Skeletal muscle tissue (tissue), 4 donors: ENCODE data around the gene TTLL1. TPM values are rescaled to one million over a fixed set of nuclear protein-coding genes. Genes with fewer than 3 reads are reported as not detected.

Experiments
- H3K27ac ChIP-seq: one replicate; pipeline ENCODE4 v1.7.0; 2013; ENCODE audit warnings: mild to moderate bottlenecking, low read depth, low read length, inconsistent platforms
- H3K27me3 ChIP-seq, 3 donors: one replicate each; pipeline ENCODE4 v1.7.0; 2013; ENCODE audit warnings: low read length in 3 of 3; ENCODE audit not compliant: control insufficient read depth in 3 of 3, insufficient read depth in 3 of 3
- H3K36me3 ChIP-seq, 3 donors: one replicate each; pipeline ENCODE4 v1.7.0; 2013; ENCODE audit warnings: low read length in 3 of 3; ENCODE audit not compliant: control insufficient read depth in 3 of 3, insufficient read depth in 3 of 3
- H3K4me1 ChIP-seq, 3 donors: one replicate each; pipeline ENCODE4 v1.7.0; 2013; ENCODE audit warnings: low read length in 3 of 3, mild to moderate bottlenecking in 3 of 3; ENCODE audit not compliant: control insufficient read depth in 3 of 3, insufficient read depth in 3 of 3
- H3K4me3 ChIP-seq, 3 donors: one replicate each; pipeline ENCODE4 v1.7.0; 2013; ENCODE audit warnings: low read length in 3 of 3
- H3K9ac ChIP-seq, 3 donors: one replicate each; pipeline ENCODE4 v1.7.0; 2013; ENCODE audit warnings: low read length in 3 of 3, mild to moderate bottlenecking in 3 of 3, moderate library complexity in 2 of 3, low read depth in 1 of 3
- H3K9me3 ChIP-seq, 3 donors: one replicate each; pipeline ENCODE4 v1.7.0; 2013; ENCODE audit warnings: low read length in 3 of 3; ENCODE audit not compliant: control insufficient read depth in 3 of 3
- total RNA-seq: library from RNA; depleted of rRNA; stranded (reverse); fragments of >200 nt; gene quantifications from one replicate; pipeline ENCODE4 v1.2.3, GENCODE V29; 2014
- donor health status: Osteomylitis.

TTLL1 gene
- total RNA-seq, 1 donor from 2014 or later: 8.9 TPM

- Histone ChIP-seq H3K4me3 (no peak overlapping the region), H3K9me3 (no peaks in the 10 kb centered on the region), H3K27ac (no peak overlapping the region), H3K9ac (no peak overlapping the region), H3K36me3 (peaks cover 0 to 2% (median 0%) of the 10 kb centered on the region in 3 donors), H3K4me1 (no peaks in the 10 kb centered on the region), H3K27me3 (no peaks in the 10 kb centered on the region)
These were observed 10.7 kb downstream of the TTLL1 start for GRCh38 chr22:43078522-43078921.

- Histone ChIP-seq H3K36me3 (peaks cover 0 to 2% (median 0%) of the 10 kb centered on the region in 3 donors), H3K4me1 (no peaks in the 10 kb centered on the region), H3K27me3 (no peaks in the 10 kb centered on the region), H3K9me3 (no peaks in the 10 kb centered on the region), H3K4me3 (no peak overlapping the region), H3K9ac (no peak overlapping the region), H3K27ac (no peak overlapping the region)
These were observed 11.9 kb downstream of the TTLL1 start for GRCh38 chr22:43077121-43077877.

- no peaks in the 10 kb centered on the region for H3K27me3 ChIP-seq
- no peaks in the 10 kb centered on the region for H3K4me1 ChIP-seq
- H3K9me3 ChIP-seq: no peaks in the 10 kb centered on the region
- no peak overlapping the region for H3K9ac ChIP-seq
- peaks cover 8 to 15% (median 11%) of the 10 kb centered on the region in 3 donors for H3K36me3 ChIP-seq
- no peak overlapping the region for H3K4me3 ChIP-seq
- no peak overlapping the region for H3K27ac ChIP-seq
These were observed 22.3 kb downstream of the TTLL1 start for GRCh38 chr22:43066844-43067385.

GRCh38 chr22:43066134-43066533 is 23.1 kb downstream of the TTLL1 start:
- Histone ChIP-seq H3K9me3 (no peaks in the 10 kb centered on the region), H3K36me3 (peaks cover 12 to 15% (median 14%) of the 10 kb centered on the region in 3 donors), H3K27me3 (no peaks in the 10 kb centered on the region), H3K4me1 (no peaks in the 10 kb centered on the region), H3K27ac (no peak overlapping the region), H3K9ac (no peak overlapping the region), H3K4me3 (no peak overlapping the region)

- H3K36me3 ChIP-seq: peaks cover 8 to 10% (median 10%) of the 10 kb centered on the region in 3 donors
- no peaks in the 10 kb centered on the region for H3K9me3 ChIP-seq
- no peak overlapping the region for H3K27ac ChIP-seq
These were observed 29.0 kb downstream of the TTLL1 start for GRCh38 chr22:43060183-43060582.

GRCh38 chr22:43057641-43058040 is 31.6 kb downstream of the TTLL1 start:
- H3K36me3 ChIP-seq: peaks cover 3 to 4% (median 4%) of the 10 kb centered on the region in 3 donors

More at GRCh38 chr22:43060183-43060582, 29.0 kb downstream of the TTLL1 start:
- Histone ChIP-seq H3K27me3 (no peaks in the 10 kb centered on the region), H3K9ac (no peak overlapping the region), H3K4me1 (no peaks in the 10 kb centered on the region), H3K4me3 (no peak overlapping the region)

GRCh38 chr22:43053176-43053575 is 36.0 kb downstream of the TTLL1 start:
- no peak overlapping the region for H3K4me3 ChIP-seq
- H3K27ac ChIP-seq: no peak overlapping the region
- no peaks in the 10 kb centered on the region for H3K27me3 ChIP-seq
- no peaks in the 10 kb centered on the region for H3K4me1 ChIP-seq
- no peaks in the 10 kb centered on the region for H3K9me3 ChIP-seq
- no peak overlapping the region for H3K9ac ChIP-seq
- peaks cover 0 to 8% (median 7%) of the 10 kb centered on the region in 3 donors for H3K36me3 ChIP-seq

More at GRCh38 chr22:43057641-43058040, 31.6 kb downstream of the TTLL1 start:
- Histone ChIP-seq H3K4me3 (no peak overlapping the region), H3K27me3 (no peaks in the 10 kb centered on the region), H3K9me3 (no peaks in the 10 kb centered on the region), H3K9ac (no peak overlapping the region), H3K4me1 (no peaks in the 10 kb centered on the region), H3K27ac (no peak overlapping the region)

GRCh38 chr22:43050995-43051394 is 38.2 kb downstream of the TTLL1 start:
- H3K36me3 ChIP-seq: peaks cover 0 to 8% (median 7%) of the 10 kb centered on the region in 3 donors
- no peaks in the 10 kb centered on the region for H3K9me3 ChIP-seq
- H3K9ac ChIP-seq: no peak overlapping the region
- no peak overlapping the region for H3K27ac ChIP-seq
- no peaks in the 10 kb centered on the region for H3K4me1 ChIP-seq
- no peak overlapping the region for H3K4me3 ChIP-seq
- H3K27me3 ChIP-seq: no peaks in the 10 kb centered on the region

GRCh38 chr22:43047605-43048004 is 41.6 kb downstream of the TTLL1 start:
- H3K27me3 ChIP-seq: no peaks in the 10 kb centered on the region
- no peaks in the 10 kb centered on the region for H3K4me1 ChIP-seq
- H3K9ac ChIP-seq: no peak overlapping the region
- peaks cover 0 to 8% (median 7%) of the 10 kb centered on the region in 3 donors for H3K36me3 ChIP-seq
- H3K9me3 ChIP-seq: no peaks in the 10 kb centered on the region
- no peak overlapping the region for H3K4me3 ChIP-seq
- H3K27ac ChIP-seq: no peak overlapping the region

GRCh38 chr22:43044290-43044712 is 44.9 kb downstream of the TTLL1 start:
- no peak overlapping the region for H3K27ac ChIP-seq
- H3K36me3 ChIP-seq: no peaks in the 10 kb centered on the region
- H3K4me3 ChIP-seq: no peak overlapping the region
- no peaks in the 10 kb centered on the region for H3K9me3 ChIP-seq
- no peak overlapping the region for H3K9ac ChIP-seq
- H3K27me3 ChIP-seq: no peaks in the 10 kb centered on the region
- H3K4me1 ChIP-seq: no peaks in the 10 kb centered on the region
